SK-N-SH treated with all-trans-retinoic acid at 6 μM for 48 hours (cell line): Measurements from ENCODE around the gene RASGRF2.
"Not testable (repeated sequence)": the region's sequence is repeated elsewhere in the genome, so short reads cannot be mapped to it uniquely, and the experiment has no call there.

Source experiments
- ARNTL ChIP-seq: fragments of 450-650 bp; formaldehyde crosslinking; IDR thresholded peaks from 2 replicates; pipeline ENCODE4 v1.5.0; 2020; ENCODE audit warnings: low read depth, mild to moderate bottlenecking, moderate library complexity, borderline replicate concordance
- BACH2 ChIP-seq: fragments of 250-450 bp; sonication (Bioruptor Pico); IDR thresholded peaks from 2 replicates; pipeline ENCODE4 v1.9.0; 2021; ENCODE audit warnings: mild to moderate bottlenecking, borderline replicate concordance
- CREB5 ChIP-seq: fragments of 250-450 bp; sonication (Bioruptor Pico); IDR thresholded peaks from 2 replicates; pipeline ENCODE4 v1.5.1; 2020; ENCODE audit warnings: low read depth, mild to moderate bottlenecking, moderate library complexity
- PATZ1 ChIP-seq: fragments of 250-450 bp; sonication (Bioruptor Pico); IDR thresholded peaks from 2 replicates; pipeline ENCODE4 v1.8.0; 2020; ENCODE audit warnings: mild to moderate bottlenecking, moderate library complexity, borderline replicate concordance
- RARB ChIP-seq: fragments of 250-450 bp; sonication (Bioruptor Pico); IDR thresholded peaks from 2 replicates; pipeline ENCODE4 v1.8.0; 2021; ENCODE audit warnings: mild to moderate bottlenecking, moderate library complexity
- ZC3H10 ChIP-seq: fragments of 250-450 bp; sonication (Bioruptor Pico); IDR thresholded peaks from 2 replicates; pipeline ENCODE4 v1.5.1; 2021; ENCODE audit warnings: mild to moderate bottlenecking, moderate library complexity
- ZFP3 ChIP-seq: fragments of 250-450 bp; sonication (Bioruptor Pico); IDR thresholded peaks from 2 replicates; pipeline ENCODE4 v1.5.0; 2020; ENCODE audit warnings: mild to moderate bottlenecking, moderate library complexity
- ZFP30 ChIP-seq: fragments of 450-650 bp; formaldehyde crosslinking; IDR thresholded peaks from 2 replicates; pipeline ENCODE4 v1.5.0; 2022; ENCODE audit warnings: mild to moderate bottlenecking, moderate library complexity

- TF ChIP-seq BACH2; RARB (CRISPR knock-in tag); CREB5; ZC3H10 (CRISPR knock-in tag); ZFP30; ZFP3 (CRISPR knock-in tag); ARNTL (CRISPR knock-in tag); PATZ1 (CRISPR knock-in tag): not testable (repeated sequence)
These were observed 68.7 kb downstream of the RASGRF2 start for GRCh38 chr5:81028888-81029287.
